GDM1 (cell line): ENCODE results near the gene RGS9.
A peak's percentile ranks its signal among the peaks of the same experiment; 100 is the strongest.
"Not testable (repeated sequence)": the region's sequence is repeated elsewhere in the genome, so short reads cannot be mapped to it uniquely, and the experiment has no call there.

Source experiments
- DNase-seq: peaks from one replicate; lab custom pipeline; 2025; lab: John Stamatoyannopoulos, UW

RGS9 gene

DNA sequence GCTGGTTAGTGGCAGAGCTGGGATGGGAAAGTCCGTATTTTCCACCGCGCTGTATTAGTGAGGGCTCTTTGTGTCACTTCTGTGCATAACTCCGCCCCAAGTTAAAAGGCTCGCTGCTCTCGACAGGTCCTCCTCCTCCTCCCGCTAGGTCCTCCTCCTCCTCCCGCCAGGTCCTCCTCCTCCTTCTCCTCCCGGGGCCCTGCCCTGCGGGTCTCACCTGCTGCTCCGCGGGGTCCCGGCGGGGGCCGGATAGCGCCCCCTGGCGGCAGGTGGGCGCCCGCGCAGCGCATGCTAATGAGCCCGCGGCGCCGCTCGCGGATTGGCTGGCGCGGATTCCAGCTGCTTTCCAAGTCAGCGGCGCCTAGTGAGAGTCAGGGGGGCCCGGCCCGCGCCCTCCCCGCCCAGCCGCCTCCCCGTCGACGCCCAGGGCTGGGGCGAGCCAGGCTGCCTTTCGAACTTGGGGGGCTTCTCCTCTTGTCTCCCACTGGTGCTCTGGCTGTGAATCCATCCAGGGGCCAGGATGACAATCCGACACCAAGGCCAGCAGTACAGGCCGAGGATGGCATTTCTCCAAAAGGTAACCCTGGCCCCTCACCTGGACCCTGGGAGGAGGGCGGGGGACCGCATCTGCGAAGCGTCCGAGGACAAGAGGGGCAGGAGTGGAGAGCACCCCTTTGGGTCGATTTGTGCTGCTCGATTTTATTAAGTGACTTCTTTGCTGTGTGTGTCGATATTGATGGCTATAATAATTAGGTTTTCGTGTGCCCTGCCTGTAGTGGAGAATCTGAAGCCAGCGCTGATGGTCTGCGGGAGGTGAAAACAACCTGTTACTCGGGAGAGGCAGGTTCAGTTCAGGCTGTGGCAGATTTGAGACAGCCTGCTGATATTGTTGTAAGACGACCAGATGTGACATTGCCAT lies at the start of gene RGS9:
TSS of gene RGS9 (plus strand) at position 350 of the 919 bp plus-strand sequence. CDS start at position 521, 171 bp downstream.
- DNase-seq, result peak; percentile 51

- DNase-seq, result no peak
Observed at GRCh38 chr17:65088621-65089360, 48.4 kb upstream of the RGS9 start.

GRCh38 chr17:65092262-65092661 lies 44.9 kb upstream of the RGS9 start:
- no peak for DNase-seq

- not testable (repeated sequence) for DNase-seq
Observed at GRCh38 chr17:65092721-65093356, 44.3 kb upstream of the RGS9 start.

- no peak for DNase-seq
Observed at GRCh38 chr17:65093930-65094329, 43.2 kb upstream of the RGS9 start.

- no peak for DNase-seq
Observed at GRCh38 chr17:65095465-65095864, 41.7 kb upstream of the RGS9 start.

DNA sequence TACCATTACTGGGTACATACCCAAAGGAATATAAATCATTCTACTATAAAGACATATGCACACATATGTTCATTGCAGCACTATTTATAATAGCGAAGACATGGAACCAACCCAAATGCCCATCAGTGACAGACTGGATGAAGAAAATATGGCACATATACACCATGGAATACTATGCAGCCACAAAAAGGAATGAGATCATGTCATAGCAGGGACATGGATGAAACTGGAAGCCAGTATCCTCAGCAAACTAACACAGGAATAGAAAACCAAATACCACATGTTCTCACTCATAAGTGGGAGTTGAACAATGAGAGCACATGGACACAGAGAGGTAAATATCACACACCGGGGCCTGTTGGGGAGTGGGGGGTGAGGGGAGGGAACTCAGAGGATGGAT lies 40.8 kb upstream of the RGS9 start:
- DNase-seq, result not testable (repeated sequence)

- DNase-seq, result no peak
Observed at GRCh38 chr17:65097110-65097509, 40.1 kb upstream of the RGS9 start.

GRCh38 chr17:65099475-65099874 lies 37.7 kb upstream of the RGS9 start:
- no peak for DNase-seq

DNA sequence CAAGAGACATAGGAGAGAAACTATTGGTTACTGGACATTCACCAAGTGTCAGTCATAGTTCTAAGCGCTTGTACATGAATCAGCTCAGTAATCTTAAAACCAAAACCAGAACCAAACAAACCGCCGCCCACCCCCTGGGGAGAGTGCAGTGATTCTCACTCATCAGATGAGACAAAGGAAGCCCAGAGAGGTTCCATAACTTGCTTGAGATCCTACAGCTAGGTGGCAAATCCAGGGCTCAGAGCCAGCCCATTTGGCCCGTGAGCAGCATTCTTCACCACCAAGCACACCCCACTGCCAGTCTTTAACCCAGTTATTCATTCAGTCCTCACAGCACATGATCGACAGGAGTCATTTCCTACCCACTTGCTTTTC lies 37.2 kb upstream of the RGS9 start:
- no peak for DNase-seq

GRCh38 chr17:65100316-65101140 lies 36.6 kb upstream of the RGS9 start:
- DNase-seq, result peak; percentile 76

DNA sequence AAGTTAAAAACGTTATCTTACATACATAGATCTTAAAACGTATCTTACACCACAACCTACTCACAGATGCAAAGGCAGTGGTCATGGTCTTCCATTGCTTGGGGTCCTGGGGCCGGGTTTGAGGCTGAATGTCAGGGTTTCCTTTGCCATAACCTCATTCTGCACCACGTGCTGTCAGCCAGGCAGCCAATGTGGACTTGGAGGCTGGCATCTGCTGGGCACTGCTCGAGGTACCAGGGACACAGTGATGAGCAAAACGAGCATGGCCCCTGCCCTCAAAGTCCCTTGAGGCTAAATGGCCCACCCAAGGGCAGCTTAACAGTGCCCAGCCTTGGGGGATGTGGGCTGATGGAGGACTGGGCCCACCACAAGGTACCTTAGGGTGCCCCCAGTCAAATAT lies 35.8 kb upstream of the RGS9 start:
- no peak for DNase-seq

GRCh38 chr17:65102235-65102634 lies 34.9 kb upstream of the RGS9 start:
- no peak for DNase-seq

- no peak for DNase-seq
Observed at GRCh38 chr17:65102788-65103187, 34.4 kb upstream of the RGS9 start.

DNA sequence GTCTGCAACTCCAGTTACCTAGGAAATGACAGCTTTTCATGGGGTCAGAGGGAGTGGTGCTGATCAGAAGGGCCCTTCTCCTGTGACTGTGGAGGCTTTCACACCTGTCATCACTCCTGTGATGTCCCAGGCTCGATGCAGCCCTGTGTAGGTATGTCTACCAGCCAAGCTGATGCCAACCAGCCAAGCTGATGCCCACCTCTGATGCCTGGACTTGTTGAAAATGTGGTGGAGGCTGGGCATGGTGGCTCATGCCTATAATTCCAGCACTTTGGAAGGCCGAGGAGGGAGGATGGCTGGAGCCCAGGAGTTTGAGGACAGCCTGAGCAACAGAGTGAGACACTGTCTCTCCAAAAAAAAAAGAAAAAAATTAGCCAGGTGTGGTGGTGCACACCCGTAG lies 33.7 kb upstream of the RGS9 start:
- DNase-seq, result no peak

- no peak for DNase-seq
Observed at GRCh38 chr17:65103896-65104295, 33.3 kb upstream of the RGS9 start.

DNA sequence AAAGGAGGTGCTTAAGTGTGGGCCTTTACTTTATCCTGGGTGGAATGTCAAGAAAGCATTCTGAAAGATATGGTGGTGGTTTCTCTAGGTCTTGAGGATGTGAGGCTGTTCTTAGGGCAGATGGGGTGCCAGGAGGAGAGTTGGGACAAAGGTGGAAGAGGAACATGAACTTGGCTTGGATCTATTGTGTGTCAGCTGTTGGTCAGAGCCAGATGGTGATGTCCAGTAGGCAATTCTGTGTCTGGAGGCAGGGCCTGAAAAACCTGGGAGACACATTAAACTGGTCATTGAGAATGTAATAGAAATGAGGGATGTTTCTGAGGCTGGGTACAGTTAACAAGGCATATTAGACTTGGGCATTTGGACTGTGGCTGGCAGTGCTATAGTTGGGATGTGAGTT lies 32.6 kb upstream of the RGS9 start:
- no peak for DNase-seq

- no peak for DNase-seq
Observed at GRCh38 chr17:65104973-65105372, 32.2 kb upstream of the RGS9 start.

- DNase-seq, result no peak
Observed at GRCh38 chr17:65108152-65108551, 29.0 kb upstream of the RGS9 start.

GRCh38 chr17:65109543-65109942 lies 27.6 kb upstream of the RGS9 start:
- DNase-seq, result no peak

DNA sequence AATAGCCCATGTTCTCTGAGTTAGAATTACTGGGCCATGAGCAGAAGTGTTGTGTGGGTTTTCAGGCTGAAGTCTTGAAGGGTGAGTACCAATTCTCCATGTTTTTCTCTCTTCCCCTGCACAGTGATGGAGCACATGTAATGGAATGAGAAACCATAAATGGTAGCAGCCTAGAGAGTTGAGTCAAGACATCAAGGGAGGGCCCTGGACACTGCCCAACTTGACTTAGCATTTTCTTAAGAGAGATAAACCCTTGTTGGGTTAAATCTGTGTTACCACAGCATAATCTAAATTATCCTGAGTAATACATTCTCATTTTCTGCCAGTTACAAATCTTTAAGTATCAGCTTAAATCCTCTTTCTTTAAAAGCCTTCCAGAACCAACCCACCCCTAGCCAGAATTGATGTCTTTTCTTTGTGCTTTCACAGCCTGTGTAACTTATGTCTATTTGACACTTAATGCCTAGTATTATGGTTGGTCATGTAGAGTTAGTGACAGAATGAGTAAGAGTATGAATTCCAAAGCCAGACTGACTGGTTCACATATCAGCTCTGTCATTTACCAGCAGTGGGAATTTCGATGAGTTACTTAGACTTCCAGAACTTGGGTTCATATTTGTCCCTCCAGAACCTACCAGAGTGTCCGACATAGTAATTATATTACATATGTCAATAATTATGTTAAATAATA lies 27.0 kb upstream of the RGS9 start:
- DNase-seq, result no peak
